Stimulated activated CD8-positive, alpha-beta memory T cell treated with anti-CD3 and anti-CD28 coated beads, Interleukin-4, amount 100 ng/mL, for 48 hours (primary cell): ENCODE results near the gene GOT2.
"Not testable (repeated sequence)": the region's sequence is repeated elsewhere in the genome, so short reads cannot be mapped to it uniquely, and the experiment has no call there.

Source experiments
- DNase-seq: peaks from one replicate; pipeline ENCODE4 v3.0.0-alpha.2; 2020

Gene GOT2

GRCh38 chr16:58733671-58734458 is at the start of gene GOT2:
TSS of gene GOT2 (minus strand) at chr16:58734316. CDS start at chr16:58734228, 88 bp downstream.
- DNase-seq, result peak; percentile 87

GRCh38 chr16:58779291-58779690 is 45.2 kb upstream of the GOT2 start:
- not testable (repeated sequence) for DNase-seq

GRCh38 chr16:58773870-58774269 is 39.8 kb upstream of the GOT2 start:
- DNase-seq, result no peak

GRCh38 chr16:58768145-58768544 is 34.0 kb upstream of the GOT2 start:
- DNase-seq, result no peak

GRCh38 chr16:58767581-58767980 is 33.5 kb upstream of the GOT2 start:
- DNase-seq, result no peak

- no peak for DNase-seq
Observed at GRCh38 chr16:58756650-58757332, 22.7 kb upstream of the GOT2 start.

GRCh38 chr16:58755989-58756649 is 22.0 kb upstream of the GOT2 start:
- DNase-seq, result peak; percentile 82

- DNase-seq, result no peak
Observed at GRCh38 chr16:58753711-58754134, 19.6 kb upstream of the GOT2 start.

- no peak for DNase-seq
Observed at GRCh38 chr16:58744497-58744896, 10.4 kb upstream of the GOT2 start.

GRCh38 chr16:58741976-58742375 is 7.9 kb upstream of the GOT2 start:
- no peak for DNase-seq

- DNase-seq, result no peak
Observed at GRCh38 chr16:58741166-58741565, 7.0 kb upstream of the GOT2 start.

GRCh38 chr16:58738672-58739296 is 4.7 kb upstream of the GOT2 start:
- DNase-seq, result no peak

GRCh38 chr16:58736341-58736740 is 2.2 kb upstream of the GOT2 start:
- not testable (repeated sequence) for DNase-seq

GRCh38 chr16:58734459-58734787 is 307 bp upstream of the GOT2 start:
- no peak for DNase-seq

- DNase-seq, result no peak
Observed at GRCh38 chr16:58733248-58733670, 857 bp downstream of the GOT2 start.

- peak; percentile 27 for DNase-seq
Observed at GRCh38 chr16:58732545-58733247, 1.4 kb downstream of the GOT2 start.

- no peak for DNase-seq
Observed at GRCh38 chr16:58730724-58731370, 3.3 kb downstream of the GOT2 start.

GRCh38 chr16:58727796-58728568 is 6.1 kb downstream of the GOT2 start:
- DNase-seq, result no peak

- no peak for DNase-seq
Observed at GRCh38 chr16:58727028-58727781, 6.9 kb downstream of the GOT2 start.

GRCh38 chr16:58723109-58723508 is 11.0 kb downstream of the GOT2 start:
- no peak for DNase-seq

GRCh38 chr16:58717994-58718393 is 16.1 kb downstream of the GOT2 start:
- DNase-seq, result no peak
